GM19035 (cell line): Measurements from ENCODE around the gene NLRP6.
"Not testable (repeated sequence)": the region's sequence is repeated elsewhere in the genome, so short reads cannot be mapped to it uniquely, and the experiment has no call there.

ENCODE experiments used
- ATAC-seq: cut with Tn5 transposase; IDR thresholded peaks from one replicate; pipeline ENCODE4 v1.9.1; 2021; ENCODE audit not compliant: unreplicated experiment

The NLRP6 gene

DNA sequence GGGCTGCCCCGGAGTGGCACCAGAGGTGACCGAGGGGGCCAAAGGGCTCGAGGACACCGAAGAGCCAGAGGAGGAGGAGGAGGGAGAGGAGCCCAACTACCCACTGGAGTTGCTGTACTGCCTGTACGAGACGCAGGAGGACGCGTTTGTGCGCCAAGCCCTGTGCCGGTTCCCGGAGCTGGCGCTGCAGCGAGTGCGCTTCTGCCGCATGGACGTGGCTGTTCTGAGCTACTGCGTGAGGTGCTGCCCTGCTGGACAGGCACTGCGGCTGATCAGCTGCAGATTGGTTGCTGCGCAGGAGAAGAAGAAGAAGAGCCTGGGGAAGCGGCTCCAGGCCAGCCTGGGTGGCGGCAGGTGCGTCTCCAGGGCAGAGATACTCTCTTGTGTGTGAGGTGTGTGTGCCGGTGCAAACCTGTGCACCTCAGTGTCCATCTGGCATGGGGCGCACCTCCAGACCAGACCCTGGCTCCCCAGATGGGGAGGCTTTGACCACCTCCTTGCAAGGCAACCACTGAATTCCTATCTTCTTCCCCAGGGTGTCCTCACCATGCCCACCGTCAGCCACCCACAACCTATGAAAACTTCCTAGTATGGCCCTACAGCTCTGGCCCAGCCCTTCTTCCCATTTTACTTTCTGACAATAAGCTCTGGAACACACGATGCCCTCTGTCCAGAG lies 3.4 kb downstream of the NLRP6 start:
- ATAC-seq = no peak

DNA sequence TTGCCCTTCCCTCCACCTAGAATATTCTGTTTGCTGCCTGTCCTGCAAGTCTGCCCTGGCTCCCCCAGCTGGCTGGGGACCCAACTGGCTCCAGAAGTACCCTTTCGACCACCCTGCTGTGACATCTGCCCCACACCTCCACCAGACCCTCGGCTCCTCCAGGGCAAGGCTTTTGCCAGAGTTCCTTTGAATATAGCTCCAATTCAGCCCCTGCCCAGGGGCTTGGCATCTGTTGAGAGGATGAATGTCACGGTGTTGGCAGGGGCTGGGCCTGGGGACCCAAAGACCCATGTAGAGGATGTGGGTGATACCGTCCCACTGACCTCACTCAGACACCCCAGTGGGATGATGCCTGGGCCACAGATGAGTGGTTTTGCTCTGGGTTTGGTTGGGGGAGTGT lies 4.0 kb downstream of the NLRP6 start:
- no peak for ATAC-seq

DNA sequence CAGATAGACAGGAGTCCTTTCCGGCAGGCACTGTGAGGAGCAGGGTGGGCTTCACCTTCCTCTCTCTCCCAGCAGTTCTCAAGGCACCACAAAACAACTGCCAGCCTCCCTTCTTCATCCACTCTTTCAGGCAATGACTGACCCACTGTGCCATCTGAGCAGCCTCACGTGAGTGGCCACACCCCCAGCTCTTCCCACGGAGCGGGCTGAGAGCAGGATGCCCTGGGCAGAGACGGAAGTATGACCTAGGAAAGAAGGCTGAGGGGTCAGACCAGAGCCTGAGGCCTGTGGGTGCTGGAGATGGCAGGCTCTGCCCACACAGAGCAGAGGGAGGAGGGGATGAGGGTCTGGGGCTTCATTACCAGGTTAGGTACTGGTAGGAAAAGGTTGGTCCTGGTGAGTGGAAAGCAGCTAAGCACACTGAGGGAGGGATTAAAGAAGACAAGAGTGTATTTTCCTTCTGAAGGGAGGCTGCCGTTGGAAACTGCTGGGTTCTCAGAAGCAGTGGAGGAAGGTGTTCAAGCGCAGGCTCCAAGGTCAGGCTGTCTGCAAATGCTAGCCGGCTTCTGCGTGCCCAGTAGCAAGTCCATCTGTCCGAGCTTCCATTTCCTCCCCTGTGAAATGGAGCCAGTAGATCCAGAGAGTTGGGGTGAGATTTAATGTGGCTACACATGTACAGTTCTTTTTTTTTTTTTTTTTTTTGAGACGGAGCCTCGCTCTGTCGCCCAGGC lies 4.6 kb downstream of the NLRP6 start:
- ATAC-seq = no peak

DNA sequence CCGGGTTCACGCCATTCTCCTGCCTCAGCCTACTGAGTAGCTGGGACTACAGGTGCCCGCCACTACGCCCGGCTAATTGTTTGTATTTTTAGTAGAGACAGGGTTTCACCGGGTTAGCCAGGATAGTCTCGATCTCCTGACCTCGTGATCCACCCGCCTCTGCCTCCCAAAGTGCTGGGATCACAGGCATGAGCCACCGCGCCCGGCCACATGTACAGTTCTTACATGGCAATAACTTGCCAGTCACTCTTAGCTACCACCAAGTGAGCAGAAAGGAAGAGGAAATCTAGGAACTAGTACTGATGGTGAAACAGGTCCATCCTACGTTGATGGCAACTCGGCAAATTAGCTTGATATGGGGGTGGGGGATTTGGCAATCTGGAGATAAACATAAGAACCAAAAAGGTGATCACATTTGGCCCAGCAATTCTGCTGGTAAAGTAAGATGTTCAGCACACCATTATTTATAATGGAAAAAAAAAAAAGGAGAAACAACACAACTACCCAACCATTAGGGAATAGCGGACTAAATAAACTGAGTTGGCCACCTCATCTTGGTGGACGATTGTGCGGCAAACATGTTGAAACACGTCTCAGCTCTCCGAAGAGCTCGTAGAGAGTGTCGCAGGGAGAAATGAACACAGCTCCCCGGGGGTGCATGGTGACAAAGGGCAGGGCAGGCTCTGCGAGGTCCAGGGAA lies 5.3 kb downstream of the NLRP6 start:
- ATAC-seq = no peak

DNA sequence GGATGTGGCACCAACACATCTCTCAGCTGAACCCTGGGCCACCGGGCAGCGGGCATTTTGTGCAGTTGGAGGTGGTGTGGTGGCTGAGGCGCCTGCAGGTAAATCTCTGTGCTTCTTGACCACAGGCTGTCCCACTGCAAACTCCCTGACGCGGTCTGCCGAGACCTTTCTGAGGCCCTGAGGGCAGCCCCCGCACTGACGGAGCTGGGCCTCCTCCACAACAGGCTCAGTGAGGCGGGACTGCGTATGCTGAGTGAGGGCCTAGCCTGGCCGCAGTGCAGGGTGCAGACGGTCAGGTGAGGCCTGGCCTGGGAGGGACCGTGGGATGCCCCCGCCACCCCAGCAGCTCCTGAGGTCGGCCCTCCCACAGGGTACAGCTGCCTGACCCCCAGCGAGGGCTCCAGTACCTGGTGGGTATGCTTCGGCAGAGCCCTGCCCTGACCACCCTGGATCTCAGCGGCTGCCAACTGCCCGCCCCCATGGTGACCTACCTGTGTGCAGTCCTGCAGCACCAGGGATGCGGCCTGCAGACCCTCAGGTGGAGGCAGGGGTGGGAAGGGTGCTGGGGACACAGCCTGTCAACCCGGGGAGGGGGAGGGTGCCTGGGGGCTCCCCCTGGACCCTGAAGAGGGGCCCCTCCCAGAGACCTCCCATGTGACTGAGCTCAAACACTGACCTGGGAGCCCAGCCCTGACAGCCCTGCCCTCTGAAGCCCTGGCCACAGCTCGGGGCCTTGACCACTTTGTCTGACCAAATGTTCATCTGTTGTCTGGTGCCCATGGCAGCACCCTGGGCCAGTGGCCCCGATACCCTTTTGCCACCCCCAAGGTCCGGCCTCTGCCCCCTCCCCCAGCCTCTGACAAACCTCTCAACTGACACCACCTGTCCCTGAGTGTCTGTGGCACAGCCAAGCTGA lies 6.2 kb downstream of the NLRP6 start:
- ATAC-seq = no peak

DNA sequence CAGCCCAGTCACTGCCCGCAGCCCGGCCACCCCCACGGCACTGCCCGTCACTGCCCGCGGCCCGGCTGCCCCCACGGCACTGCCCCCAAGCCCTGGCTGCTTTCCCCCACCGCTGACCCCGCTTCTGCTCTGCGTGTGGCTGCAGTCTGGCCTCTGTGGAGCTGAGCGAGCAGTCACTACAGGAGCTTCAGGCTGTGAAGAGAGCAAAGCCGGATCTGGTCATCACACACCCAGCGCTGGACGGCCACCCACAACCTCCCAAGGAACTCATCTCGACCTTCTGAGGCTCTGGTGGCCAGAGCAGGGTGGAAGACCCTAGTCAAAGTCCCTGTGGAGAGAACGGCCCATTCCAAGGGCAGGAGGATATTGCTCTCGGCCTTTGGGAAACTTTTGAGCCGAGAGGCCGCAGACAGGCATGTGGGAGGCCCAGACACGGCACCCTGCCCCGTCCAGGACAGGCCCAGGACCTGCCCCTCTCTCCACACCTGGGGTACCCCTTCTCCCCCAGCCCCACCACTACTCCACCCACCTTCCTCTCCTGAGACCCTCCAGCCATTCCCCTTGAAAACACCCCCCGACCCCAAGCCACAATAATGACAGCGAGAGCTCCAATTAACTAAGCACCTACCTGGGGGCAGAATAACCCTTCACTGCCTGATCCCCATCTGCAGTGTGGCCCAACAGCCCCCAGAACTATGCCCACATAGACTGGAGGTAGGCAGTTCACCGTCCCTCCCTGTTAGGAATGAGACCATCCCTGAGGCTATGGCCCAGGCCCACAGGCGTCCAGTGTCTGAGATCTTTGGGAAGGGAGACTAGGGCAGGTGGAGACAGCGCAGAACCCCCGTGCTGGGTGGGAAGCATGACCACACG lies 7.0 kb downstream of the NLRP6 start:
- ATAC-seq = no peak

DNA sequence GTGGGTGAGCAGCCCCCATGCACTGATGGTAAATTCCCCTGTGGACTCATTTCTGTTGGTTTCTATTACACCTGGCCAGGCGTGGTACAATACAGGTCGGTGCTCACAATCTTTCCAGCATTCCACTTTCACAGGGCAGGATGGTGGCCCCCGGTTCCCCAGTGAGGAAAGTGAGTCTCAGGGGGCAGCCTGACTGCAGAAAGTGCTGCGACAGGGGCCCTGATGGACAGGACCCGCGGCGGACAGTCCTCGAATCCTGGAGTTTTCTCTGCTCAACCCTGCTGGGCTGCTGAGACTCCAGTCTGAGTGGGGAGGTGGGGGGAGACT lies 7.7 kb downstream of the NLRP6 start:
- no peak for ATAC-seq

DNA sequence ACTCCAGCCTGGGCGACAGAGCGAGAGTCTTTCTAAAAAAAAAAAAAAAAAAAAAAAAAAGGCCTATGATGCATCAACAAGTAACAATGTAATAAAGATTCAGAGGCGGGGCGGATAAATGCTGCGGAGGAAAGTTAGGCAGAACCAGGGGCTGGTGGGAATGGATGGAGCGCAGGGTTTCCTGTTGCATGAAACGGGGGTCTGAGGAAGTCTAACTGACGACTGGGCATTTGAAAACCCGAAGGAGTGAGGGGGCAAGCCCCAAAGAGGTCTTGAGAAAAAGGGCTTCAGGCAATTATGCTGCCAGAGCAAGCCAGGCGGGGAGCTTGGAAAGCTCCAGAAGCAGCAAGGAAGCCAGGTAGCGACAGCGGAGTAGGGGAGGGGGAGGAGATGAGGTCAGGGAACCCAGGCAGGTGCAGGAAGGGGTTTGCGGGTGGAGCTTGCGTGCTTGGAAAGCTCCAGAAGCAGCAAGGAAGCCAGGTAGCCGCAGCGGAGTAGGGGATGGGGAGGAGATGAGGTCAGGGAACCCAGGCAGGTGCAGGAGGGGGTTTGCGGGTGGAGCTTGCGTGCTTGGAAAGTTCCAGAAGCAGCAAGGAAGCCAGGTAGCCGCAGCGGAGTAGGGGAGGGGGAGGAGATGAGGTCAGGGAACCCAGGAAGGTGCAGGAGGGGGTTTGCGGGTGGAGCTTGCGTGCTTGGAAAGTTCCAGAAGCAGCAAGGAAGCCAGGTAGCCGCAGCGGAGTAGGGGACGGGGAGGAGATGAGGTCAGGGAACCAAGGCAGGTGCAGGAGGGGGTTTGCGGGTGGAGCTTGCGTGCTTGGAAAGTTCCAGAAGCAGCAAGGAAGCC lies 9.0 kb downstream of the NLRP6 start:
- not testable (repeated sequence) for ATAC-seq

DNA sequence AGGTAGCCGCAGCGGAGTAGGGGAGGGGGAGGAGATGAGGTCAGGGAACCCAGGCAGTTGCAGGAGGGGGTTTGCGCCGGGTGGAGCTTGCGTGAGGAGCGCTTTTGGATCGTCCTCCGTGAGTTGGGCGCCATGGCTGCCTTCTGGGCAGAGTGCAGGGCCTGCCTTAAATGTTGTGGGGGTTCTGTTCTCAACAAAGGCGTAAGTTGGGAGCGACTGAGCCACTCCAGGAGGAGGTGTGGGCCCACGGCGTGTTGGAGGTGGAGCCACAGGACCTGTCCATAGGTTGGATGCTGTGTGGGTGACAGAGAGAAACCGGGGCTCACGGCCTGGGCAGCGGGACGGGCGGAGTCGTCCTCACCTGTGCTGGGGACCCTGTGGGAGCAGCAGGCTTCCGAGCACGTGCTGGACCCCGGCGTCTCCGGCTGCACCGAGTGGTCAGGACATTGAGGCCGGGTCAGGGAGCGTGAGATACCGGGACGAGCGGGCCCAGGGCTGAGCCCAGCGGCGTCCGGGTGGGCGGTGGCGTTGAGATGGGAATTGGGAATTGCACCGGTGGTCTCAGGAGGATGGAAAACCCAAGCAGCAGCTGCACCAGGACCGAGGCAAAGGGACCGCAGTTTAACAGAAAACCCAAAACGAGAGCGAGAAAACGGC lies 9.7 kb downstream of the NLRP6 start:
- ATAC-seq = no peak

DNA sequence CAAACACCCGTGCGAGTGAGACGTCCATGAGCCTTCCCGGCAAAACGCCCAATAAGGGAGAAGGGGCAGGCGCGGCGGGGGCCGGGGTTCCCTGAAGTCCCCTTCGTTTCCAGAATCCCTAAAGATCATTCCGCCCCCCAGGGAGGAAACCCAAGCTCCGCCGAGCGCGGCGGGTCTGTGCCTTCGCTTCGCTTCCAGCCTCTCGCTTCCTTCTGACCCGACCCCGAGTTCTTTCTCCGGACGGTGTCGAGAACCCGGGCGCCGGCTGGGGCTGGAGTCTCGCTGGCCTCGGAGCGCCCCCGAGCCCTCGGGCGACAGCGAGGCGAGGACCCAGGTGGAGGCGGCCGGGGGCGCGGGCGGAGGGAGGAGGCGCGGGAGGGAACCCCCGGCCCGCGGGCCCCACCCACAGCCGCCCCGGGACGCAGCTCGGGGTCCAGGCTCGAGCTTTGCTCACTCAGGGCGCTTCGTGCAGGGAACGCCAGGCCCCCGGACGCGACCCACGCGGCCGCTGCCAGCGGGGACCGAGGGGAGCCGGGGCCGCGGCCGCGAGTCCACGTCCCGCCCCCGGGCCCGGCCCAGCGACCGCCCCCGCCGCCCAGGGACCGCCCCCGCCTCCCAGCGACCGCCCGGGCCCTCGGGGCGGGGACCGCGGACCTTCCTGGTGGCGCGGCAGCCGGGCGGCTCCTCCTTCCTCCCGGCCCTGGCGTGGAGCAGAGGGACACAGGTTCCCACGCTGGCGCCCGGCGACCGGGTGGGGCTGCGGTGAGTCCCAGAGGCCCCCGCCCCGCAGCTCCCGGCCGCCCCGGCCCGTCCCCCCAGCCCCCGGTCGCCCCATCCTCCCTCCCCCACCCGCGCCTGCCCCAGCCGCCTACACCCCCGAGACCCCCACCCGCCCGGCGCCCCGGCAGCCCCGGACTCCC lies 10.5 kb downstream of the NLRP6 start, which contains the start of gene PGGHG:
Gene PGGHG (plus strand): TSS at position 649 of the 920 bp plus-strand sequence. CDS start 691 bp downstream, outside the sequence.
- peak; percentile 59 for ATAC-seq

DNA sequence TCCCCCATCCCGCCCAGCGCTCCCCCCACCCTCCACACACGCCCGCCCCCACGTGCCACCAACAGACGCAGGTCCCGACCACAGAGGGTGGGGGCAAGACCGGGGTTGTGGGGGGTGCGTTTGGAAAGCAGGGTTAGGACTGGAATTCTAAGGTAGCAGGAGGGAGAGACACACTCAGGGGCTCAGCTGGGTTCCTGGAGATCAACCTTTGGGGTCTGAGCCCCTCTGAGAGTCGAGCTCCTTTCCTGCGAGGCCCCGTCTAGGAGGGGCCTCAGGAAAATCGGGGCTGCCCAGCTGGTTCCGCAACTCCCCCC lies 11.1 kb downstream of the NLRP6 start:
- ATAC-seq = no peak

DNA sequence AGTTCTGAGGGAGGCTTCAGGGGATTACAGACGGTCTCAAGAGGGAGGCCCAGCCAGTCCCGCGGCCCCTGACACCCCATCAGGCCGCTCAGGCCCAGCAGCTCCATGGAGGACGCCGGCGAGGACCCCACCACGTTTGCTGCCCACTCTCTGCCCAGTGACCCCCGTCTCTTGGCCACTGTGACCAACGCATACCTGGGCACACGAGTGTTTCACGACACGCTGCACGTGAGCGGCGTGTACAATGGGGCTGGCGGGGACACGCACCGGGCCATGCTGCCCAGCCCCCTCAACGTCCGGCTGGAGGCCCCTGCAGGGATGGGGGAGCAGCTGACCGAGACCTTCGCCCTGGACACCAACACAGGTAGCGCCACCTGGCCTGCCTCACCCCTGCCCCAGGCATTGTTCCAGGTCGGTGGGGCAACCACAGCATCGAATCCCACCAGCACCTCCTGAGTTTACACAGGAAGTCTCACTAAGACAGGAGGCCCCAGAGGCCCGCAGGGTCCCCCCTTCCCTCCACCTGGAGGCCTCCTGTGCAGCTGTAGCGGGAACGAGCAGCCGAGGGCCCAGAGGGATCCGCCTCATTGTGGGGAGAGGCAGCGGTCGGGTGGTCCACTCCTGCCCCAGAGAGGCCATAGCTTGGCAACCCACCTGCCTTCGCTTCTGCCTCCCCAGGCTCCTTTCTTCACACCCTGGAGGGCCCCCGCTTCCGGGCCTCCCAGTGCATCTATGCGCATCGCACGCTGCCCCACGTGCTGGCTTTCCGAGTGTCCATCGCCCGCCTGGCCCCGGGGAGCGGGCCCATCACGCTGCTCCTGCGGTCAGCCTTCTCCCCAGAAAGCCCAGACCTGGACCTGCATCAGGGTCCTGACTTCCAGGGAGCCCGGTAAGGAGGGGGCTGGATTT lies 11.8 kb downstream of the NLRP6 start:
- no peak for ATAC-seq

DNA sequence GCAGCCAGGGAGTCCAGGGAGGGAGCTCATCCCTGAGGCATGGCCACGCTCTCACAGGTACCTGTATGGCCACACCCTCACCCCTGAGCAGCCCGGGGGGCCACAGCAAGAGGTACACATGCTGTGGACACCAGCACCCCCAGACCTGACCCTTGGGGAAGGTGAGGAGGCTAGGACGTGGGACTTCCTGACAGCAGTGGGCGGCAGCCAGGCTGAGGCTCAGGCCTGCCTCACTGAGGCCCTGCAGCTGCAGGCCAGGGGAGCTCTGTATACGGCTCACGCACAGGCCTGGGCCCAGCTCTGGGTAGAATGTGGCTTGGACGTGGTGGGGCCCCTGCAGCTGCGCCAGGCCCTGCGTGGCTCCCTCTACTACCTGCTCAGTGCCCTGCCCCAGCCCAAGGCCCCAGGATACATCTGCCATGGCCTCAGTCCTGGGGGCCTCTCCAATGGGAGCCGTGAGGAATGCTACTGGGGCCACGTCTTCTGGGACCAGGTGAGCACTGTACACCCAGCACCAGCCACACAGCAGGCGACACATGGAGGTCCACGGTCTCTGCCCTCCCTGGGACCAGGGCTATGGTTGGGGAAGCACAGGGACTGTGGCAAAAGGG lies 12.5 kb downstream of the NLRP6 start:
- no peak for ATAC-seq

DNA sequence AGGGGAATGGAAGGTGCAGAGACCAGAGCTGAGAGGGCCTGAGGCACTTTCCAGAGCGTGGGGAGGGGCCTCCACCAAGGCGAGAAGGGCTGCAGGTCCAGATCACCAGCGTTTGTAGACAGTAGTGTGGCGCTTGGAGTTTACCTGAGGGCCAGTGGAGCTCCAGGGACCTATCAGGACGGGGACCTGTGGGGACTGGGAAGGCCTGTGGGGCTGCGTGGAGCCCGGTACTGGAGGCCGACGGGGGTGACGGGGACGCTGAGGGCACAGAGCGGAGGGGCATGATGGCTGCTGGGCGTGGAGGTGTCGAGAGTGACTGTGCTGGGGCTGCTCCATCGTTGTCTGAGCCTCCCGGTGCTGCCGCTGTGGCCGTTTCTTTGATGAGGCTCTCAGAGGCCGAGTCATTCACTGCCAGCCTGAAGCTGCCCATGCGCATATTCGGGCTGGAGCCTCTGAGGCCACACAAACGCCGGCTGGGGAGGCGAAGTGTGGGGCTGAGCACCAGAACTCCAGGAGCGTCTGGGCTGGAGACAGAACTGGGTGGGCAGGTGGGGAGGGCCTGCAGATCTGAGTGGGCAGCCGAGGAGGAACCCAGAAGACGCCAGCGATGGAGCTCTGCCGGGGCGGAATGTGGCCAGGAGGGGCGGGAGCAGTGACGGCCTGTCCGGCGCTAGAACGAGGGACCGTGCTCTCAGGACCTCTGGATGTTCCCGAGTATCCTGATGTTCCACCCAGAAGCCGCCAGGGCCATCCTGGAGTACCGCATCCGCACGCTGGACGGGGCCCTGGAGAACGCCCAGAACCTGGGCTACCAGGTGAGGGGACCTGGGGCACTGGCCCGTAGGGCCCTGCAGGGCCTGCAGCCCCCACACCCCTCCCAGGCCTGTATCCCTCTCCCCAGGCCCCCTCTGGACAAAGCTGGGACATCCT lies 13.3 kb downstream of the NLRP6 start:
- ATAC-seq = no peak
